SK-N-SH treated with all-trans-retinoic acid at 6 μM for 48 hours (cell line): Measurements from ENCODE around the gene ARHGAP15.
A peak's percentile ranks its signal among the peaks of the same experiment; 100 is the strongest.

ENCODE experiments used
- ATAC-seq: fragments of 200-7000 bp; cut with Tn5 transposase; 3 replicates; pipeline ENCODE4 v1.9.1; 2020; ENCODE audit warnings: mild to moderate bottlenecking, moderate library complexity
- ARNTL ChIP-seq: fragments of 450-650 bp; formaldehyde crosslinking; IDR thresholded peaks from 2 replicates; pipeline ENCODE4 v1.5.0; 2020; ENCODE audit warnings: low read depth, mild to moderate bottlenecking, moderate library complexity, borderline replicate concordance
- BACH2 ChIP-seq: fragments of 250-450 bp; sonication (Bioruptor Pico); IDR thresholded peaks from 2 replicates; pipeline ENCODE4 v1.9.0; 2021; ENCODE audit warnings: mild to moderate bottlenecking, borderline replicate concordance
- CREB5 ChIP-seq: fragments of 250-450 bp; sonication (Bioruptor Pico); IDR thresholded peaks from 2 replicates; pipeline ENCODE4 v1.5.1; 2020; ENCODE audit warnings: low read depth, mild to moderate bottlenecking, moderate library complexity
- CSDC2 ChIP-seq: fragments of 250-450 bp; sonication (Bioruptor Pico); IDR thresholded peaks from 2 replicates; pipeline ENCODE4 v1.5.0; 2020; ENCODE audit warnings: mild to moderate bottlenecking, moderate library complexity
- CSRNP3 ChIP-seq: fragments of 250-450 bp; sonication (Bioruptor Pico); IDR thresholded peaks from 2 replicates; pipeline ENCODE4 v1.5.1; 2021; ENCODE audit warnings: mild to moderate bottlenecking, moderate library complexity
- ESRRG ChIP-seq: fragments of 250-450 bp; sonication (Bioruptor Pico); IDR thresholded peaks from 2 replicates; pipeline ENCODE4 v1.6.1; 2021; ENCODE audit warnings: mild to moderate bottlenecking
- GLIS3 ChIP-seq: fragments of 250-450 bp; sonication (Bioruptor Pico); IDR thresholded peaks from 2 replicates; pipeline ENCODE4 v1.5.0; 2020; ENCODE audit warnings: mild to moderate bottlenecking, moderate library complexity
- ISL1 ChIP-seq: fragments of 250-450 bp; sonication (Bioruptor Pico); IDR thresholded peaks from 2 replicates; pipeline ENCODE4 v2.1.2; 2022; ENCODE audit warnings: mild to moderate bottlenecking, moderate library complexity
- OSR1 ChIP-seq: fragments of 250-450 bp; sonication (Bioruptor Pico); IDR thresholded peaks from 2 replicates; pipeline ENCODE4 v1.8.0; 2022; ENCODE audit warnings: moderate library complexity, mild to moderate bottlenecking, inconsistent platforms
- PATZ1 ChIP-seq: fragments of 250-450 bp; sonication (Bioruptor Pico); IDR thresholded peaks from 2 replicates; pipeline ENCODE4 v1.8.0; 2020; ENCODE audit warnings: mild to moderate bottlenecking, moderate library complexity, borderline replicate concordance
- POU6F1 ChIP-seq: fragments of 250-450 bp; sonication (Bioruptor Pico); IDR thresholded peaks from 2 replicates; pipeline ENCODE4 v1.8.0; 2021; ENCODE audit warnings: low read depth, mild to moderate bottlenecking, moderate library complexity, borderline replicate concordance
- PPARA ChIP-seq: fragments of 250-450 bp; sonication (Bioruptor Pico); IDR thresholded peaks from 2 replicates; pipeline ENCODE4 v1.5.0; 2020; ENCODE audit warnings: mild to moderate bottlenecking, borderline replicate concordance
- RARB ChIP-seq: fragments of 250-450 bp; sonication (Bioruptor Pico); IDR thresholded peaks from 2 replicates; pipeline ENCODE4 v1.8.0; 2021; ENCODE audit warnings: mild to moderate bottlenecking, moderate library complexity
- SNAI2 ChIP-seq: fragments of 250-450 bp; sonication (Bioruptor Pico); IDR thresholded peaks from 2 replicates; pipeline ENCODE4 v1.5.0; 2020; ENCODE audit warnings: mild to moderate bottlenecking, moderate library complexity
- TCF4 ChIP-seq: fragments of 250-450 bp; sonication (Bioruptor Pico); IDR thresholded peaks from 2 replicates; pipeline ENCODE4 v1.8.0; 2021; ENCODE audit warnings: mild to moderate bottlenecking, moderate library complexity, borderline replicate concordance
- TOX ChIP-seq: fragments of 250-450 bp; sonication (Bioruptor Pico); IDR thresholded peaks from 2 replicates; pipeline ENCODE4 v1.8.0; 2021; ENCODE audit warnings: mild to moderate bottlenecking, moderate library complexity, borderline replicate concordance
- TSHZ2 ChIP-seq: fragments of 250-450 bp; sonication (Bioruptor Pico); IDR thresholded peaks from 2 replicates; pipeline ENCODE4 v1.5.0; 2020; ENCODE audit warnings: mild to moderate bottlenecking, moderate library complexity
- ZC3H10 ChIP-seq: fragments of 250-450 bp; sonication (Bioruptor Pico); IDR thresholded peaks from 2 replicates; pipeline ENCODE4 v1.5.1; 2021; ENCODE audit warnings: mild to moderate bottlenecking, moderate library complexity
- ZFP3 ChIP-seq: fragments of 250-450 bp; sonication (Bioruptor Pico); IDR thresholded peaks from 2 replicates; pipeline ENCODE4 v1.5.0; 2020; ENCODE audit warnings: mild to moderate bottlenecking, moderate library complexity
- ZFP30 ChIP-seq: fragments of 450-650 bp; formaldehyde crosslinking; IDR thresholded peaks from 2 replicates; pipeline ENCODE4 v1.5.0; 2022; ENCODE audit warnings: mild to moderate bottlenecking, moderate library complexity
- ZNF565 ChIP-seq: fragments of 450-650 bp; formaldehyde crosslinking; conservative IDR thresholded peaks from 2 replicates; pipeline ENCODE4 v1.5.0; 2020; ENCODE audit warnings: low read depth, mild to moderate bottlenecking, moderate library complexity
- ZNF70 ChIP-seq: fragments of 450-650 bp; formaldehyde crosslinking; IDR thresholded peaks from 2 replicates; pipeline ENCODE4 v1.5.0; 2020; ENCODE audit warnings: mild to moderate bottlenecking, moderate library complexity
- ZNF8 ChIP-seq: fragments of 450-650 bp; formaldehyde crosslinking; IDR thresholded peaks from 2 replicates; pipeline ENCODE4 v1.5.0; 2020; ENCODE audit warnings: mild to moderate bottlenecking, moderate library complexity

The ARHGAP15 gene

GRCh38 chr2:143525402-143525860 is 396.2 kb downstream of the ARHGAP15 start:
- ATAC-seq, result peak; percentile 55; the same call in 2 of the 3 replicates
- TF ChIP-seq ZNF8 (CRISPR knock-in tag) (no peak), ZNF565 (no peak)

GRCh38 chr2:143526498-143526897 is 397.3 kb downstream of the ARHGAP15 start:
- TF ChIP-seq ZNF8 (CRISPR knock-in tag) (no peak), GLIS3 (CRISPR knock-in tag) (no peak), TOX (no peak), TCF4 (no peak), PATZ1 (CRISPR knock-in tag) (no peak)
- ATAC-seq, result no peak

- TF ChIP-seq TSHZ2 (CRISPR knock-in tag) (no peak), ZC3H10 (CRISPR knock-in tag) (no peak), PPARA (CRISPR knock-in tag) (no peak), RARB (CRISPR knock-in tag) (no peak), ISL1 (CRISPR knock-in tag) (no peak), GLIS3 (CRISPR knock-in tag) (no peak), POU6F1 (CRISPR knock-in tag) (no peak), ZNF565 (no peak), ZNF8 (CRISPR knock-in tag) (no peak), ARNTL (CRISPR knock-in tag) (no peak), TOX (no peak), TCF4 (no peak), ESRRG (CRISPR knock-in tag) (no peak), ZNF70 (CRISPR knock-in tag) (no peak), ZFP30 (CRISPR knock-in tag) (no peak), BACH2 (no peak)
Observed at GRCh38 chr2:143528021-143528420, 398.8 kb downstream of the ARHGAP15 start.

GRCh38 chr2:143529118-143529720 is 400.0 kb downstream of the ARHGAP15 start:
- no peak for TF ChIP-seq GLIS3 (CRISPR knock-in tag)
- no peak for TF ChIP-seq ZNF565
- no peak for TF ChIP-seq ZNF70 (CRISPR knock-in tag)
- TF ChIP-seq SNAI2 (CRISPR knock-in tag), result no peak
- TF ChIP-seq CSRNP3, result no peak
- TF ChIP-seq ESRRG (CRISPR knock-in tag), result no peak
- TF ChIP-seq ZFP3, result no peak
- TF ChIP-seq PATZ1 (CRISPR knock-in tag), result no peak
- TF ChIP-seq ISL1 (CRISPR knock-in tag), result no peak
- TF ChIP-seq TCF4, result no peak
- TF ChIP-seq CSDC2 (CRISPR knock-in tag), result no peak
- no peak for TF ChIP-seq ZNF8 (CRISPR knock-in tag)
- TF ChIP-seq TOX, result no peak
- no peak for TF ChIP-seq ZC3H10 (CRISPR knock-in tag)
- no peak for TF ChIP-seq CREB5 (CRISPR knock-in tag)
- no peak for TF ChIP-seq PPARA (CRISPR knock-in tag)
- TF ChIP-seq ARNTL (CRISPR knock-in tag), result no peak
- TF ChIP-seq OSR1 (CRISPR knock-in tag), result no peak
- no peak for TF ChIP-seq ZFP30 (CRISPR knock-in tag)
- no peak for ATAC-seq

More at GRCh38 chr2:143528021-143528420, 398.8 kb downstream of the ARHGAP15 start:
- ATAC-seq, result peak; percentile 24; the same call in 1 of the 3 replicates
